Parietal lobe (tissue), 1 donor: ENCODE data around the gene GLYATL1. TPM values are rescaled to one million over a fixed set of nuclear protein-coding genes. Genes with fewer than 3 reads are reported as not detected.

Experiments used
- total RNA-seq: library from RNA; depleted of rRNA; stranded (reverse); fragments of >200 nt; gene quantifications from one replicate; pipeline ENCODE4 v1.2.3, GENCODE V29; 2014

GLYATL1 gene, protein sequence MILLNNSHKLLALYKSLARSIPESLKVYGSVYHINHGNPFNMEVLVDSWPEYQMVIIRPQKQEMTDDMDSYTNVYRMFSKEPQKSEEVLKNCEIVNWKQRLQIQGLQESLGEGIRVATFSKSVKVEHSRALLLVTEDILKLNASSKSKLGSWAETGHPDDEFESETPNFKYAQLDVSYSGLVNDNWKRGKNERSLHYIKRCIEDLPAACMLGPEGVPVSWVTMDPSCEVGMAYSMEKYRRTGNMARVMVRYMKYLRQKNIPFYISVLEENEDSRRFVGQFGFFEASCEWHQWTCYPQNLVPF
- total RNA-seq: 0.94 TPM

DNA sequence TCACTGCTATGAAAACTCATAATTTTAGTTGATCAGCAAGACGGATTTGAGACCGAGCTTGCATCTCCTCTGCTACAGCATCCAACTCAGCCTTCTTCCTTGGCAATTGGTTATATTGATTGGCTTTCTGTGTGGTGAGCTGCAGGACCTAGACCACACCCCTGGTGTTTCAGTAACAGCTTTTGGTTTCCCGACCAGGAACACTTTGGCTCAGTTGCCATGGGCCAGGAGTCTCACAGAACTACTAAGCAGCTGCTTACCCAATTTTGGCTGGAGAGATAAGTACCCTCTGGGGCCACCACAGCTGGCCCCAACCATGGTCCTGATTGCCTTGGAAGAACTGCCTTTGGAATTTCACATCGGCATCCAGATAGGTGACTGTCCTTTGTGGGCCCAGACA, at the start of gene GLYATL1:
Gene GLYATL1 (plus strand): TSS at position 212 of the 400 bp plus-strand sequence. CDS start 7,600 bp downstream, outside the sequence.

Other genes with a start within 250 kb of the GLYATL1 start
- gene GLYAT, start 207.5 kb upstream of the GLYATL1 start, total RNA-seq: not detected
- 3.4 TPM for gene GLYATL2, start 94.8 kb upstream of the GLYATL1 start, total RNA-seq
- gene GLYATL1B, start 146.8 kb downstream of the GLYATL1 start, total RNA-seq: not detected
- 7.2 TPM for gene FAM111B, start 167.7 kb downstream of the GLYATL1 start, total RNA-seq
- 13.8 TPM for gene FAM111A, start 203.4 kb downstream of the GLYATL1 start, total RNA-seq
- 96.4 TPM for gene DTX4, start 232.6 kb downstream of the GLYATL1 start, total RNA-seq